Measurements from ENCODE around the gene BGN. TPM values are rescaled to one million over a fixed set of nuclear protein-coding genes. Genes with fewer than 3 reads are reported as not detected.

BGN gene
- total RNA-seq, 1 donor from 2014 or later = 0.98 TPM

DNA sequence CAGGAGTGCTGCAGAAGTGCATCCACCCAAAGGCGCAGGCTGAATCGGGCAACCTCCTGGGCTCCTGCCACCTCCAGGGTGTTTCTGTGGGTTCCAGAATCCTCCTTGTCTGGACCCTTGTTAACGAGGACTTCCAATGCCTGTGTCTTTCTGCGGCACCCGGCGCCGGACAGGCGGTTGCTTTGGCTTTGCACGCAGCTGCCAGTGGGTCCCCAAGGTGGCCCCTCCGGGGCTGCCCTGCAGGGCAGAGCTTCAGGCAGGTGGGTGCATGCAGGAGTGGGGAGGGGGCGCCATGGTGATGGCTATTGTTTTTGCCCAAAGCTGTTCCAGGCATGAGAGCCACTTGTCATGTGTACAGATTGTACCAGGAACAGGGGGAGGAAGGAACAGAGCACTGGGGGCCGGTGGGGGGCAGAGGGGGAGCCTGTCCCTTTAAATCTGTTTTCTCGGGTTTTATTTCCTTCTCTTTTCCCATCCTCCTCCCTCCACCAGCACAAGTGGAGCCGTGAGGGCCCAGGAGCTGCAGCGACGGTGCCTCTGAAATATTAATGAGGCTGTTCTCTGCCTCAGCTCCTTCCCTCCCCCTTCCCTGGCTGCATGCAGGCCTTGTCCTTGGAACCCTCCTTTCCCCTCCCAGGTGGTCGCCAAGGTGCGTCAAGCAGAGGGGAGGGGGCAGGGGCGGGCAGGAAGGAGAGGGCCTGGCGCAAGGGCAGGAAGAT lies 35.8 kb downstream of the BGN start:
- no peaks in the 10 kb centered on the region for H3K4me1 Mint-ChIP-seq (ENCODE audit: low read depth)
- H3K36me3 Mint-ChIP-seq (ENCODE audit: insufficient read depth) = no peaks in the 10 kb centered on the region
- H3K27ac Mint-ChIP-seq = no peak overlapping the region
- H3K27me3 Mint-ChIP-seq = peaks cover 3% of the 10 kb centered on the region
- H3K4me3 Mint-ChIP-seq (ENCODE audit: low read depth) = no peak overlapping the region
- TF ChIP-seq, protein P1, sequence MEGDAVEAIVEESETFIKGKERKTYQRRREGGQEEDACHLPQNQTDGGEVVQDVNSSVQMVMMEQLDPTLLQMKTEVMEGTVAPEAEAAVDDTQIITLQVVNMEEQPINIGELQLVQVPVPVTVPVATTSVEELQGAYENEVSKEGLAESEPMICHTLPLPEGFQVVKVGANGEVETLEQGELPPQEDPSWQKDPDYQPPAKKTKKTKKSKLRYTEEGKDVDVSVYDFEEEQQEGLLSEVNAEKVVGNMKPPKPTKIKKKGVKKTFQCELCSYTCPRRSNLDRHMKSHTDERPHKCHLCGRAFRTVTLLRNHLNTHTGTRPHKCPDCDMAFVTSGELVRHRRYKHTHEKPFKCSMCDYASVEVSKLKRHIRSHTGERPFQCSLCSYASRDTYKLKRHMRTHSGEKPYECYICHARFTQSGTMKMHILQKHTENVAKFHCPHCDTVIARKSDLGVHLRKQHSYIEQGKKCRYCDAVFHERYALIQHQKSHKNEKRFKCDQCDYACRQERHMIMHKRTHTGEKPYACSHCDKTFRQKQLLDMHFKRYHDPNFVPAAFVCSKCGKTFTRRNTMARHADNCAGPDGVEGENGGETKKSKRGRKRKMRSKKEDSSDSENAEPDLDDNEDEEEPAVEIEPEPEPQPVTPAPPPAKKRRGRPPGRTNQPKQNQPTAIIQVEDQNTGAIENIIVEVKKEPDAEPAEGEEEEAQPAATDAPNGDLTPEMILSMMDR (IDR thresholded peaks at IDR 0.05; ENCODE audit: unreplicated experiment) = no peak
- H3K9me3 Mint-ChIP-seq (ENCODE audit: low read depth) = no peaks in the 10 kb centered on the region
- no peak for DNase-seq (ENCODE audit: low spot score, unreplicated experiment)

DNA sequence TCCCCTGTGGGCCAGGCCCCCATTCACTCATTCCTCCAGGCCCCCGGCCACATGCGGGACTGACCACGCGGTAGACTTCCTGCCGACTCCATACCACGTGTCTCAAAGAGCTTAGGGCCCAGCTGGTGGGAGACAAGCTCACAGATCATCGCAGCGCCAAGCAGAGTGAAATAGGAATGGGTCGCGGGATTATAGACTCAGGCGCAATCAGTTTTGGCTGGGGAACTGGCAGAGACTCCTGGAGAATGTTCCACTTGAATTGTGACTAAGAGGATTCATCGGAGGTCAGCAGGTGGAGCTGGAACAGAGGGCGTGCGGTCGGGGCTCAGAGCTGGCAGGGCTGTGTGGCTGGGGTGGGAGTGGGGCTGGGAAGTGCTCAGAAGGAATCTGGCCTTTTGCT lies 38.3 kb downstream of the BGN start:
- Mint-ChIP-seq H3K4me3 (ENCODE audit: low read depth) (no peak overlapping the region), H3K9me3 (ENCODE audit: low read depth) (no peaks in the 10 kb centered on the region), H3K4me1 (ENCODE audit: low read depth) (no peaks in the 10 kb centered on the region), H3K27me3 (peaks cover 3% of the 10 kb centered on the region), H3K27ac (no peak overlapping the region), H3K36me3 (ENCODE audit: insufficient read depth) (no peaks in the 10 kb centered on the region)
- TF ChIP-seq, protein P1 (IDR thresholded peaks at IDR 0.05; ENCODE audit: unreplicated experiment) = no peak
- DNase-seq (ENCODE audit: low spot score, unreplicated experiment) = no peak

DNA sequence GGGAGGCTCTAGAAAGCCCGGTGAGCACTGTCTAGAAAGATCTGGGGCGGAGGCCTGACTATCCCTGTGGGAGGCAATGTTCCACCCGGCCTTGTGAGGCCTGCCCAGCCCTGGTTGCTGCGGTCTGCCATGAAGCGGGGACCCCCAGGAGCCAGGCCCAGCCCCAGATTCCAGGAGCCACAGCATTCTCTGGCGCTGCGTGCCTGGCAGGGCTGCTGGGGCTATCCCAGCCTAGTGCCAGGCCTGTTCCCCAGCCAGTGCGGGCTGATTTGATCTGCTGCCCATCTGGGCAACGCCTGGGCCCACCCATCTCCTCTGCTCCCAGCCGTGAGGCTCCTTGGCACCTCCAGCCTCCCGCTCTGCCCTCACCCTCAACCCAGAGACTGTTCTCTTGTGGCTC lies 42.3 kb downstream of the BGN start:
- H3K36me3 Mint-ChIP-seq (ENCODE audit: insufficient read depth) = no peaks in the 10 kb centered on the region
- DNase-seq (ENCODE audit: low spot score, unreplicated experiment) = no peak
- H3K27ac Mint-ChIP-seq = no peak overlapping the region
- TF ChIP-seq, protein P1 (IDR thresholded peaks at IDR 0.05; ENCODE audit: unreplicated experiment) = no peak
- peaks cover 3% of the 10 kb centered on the region for H3K27me3 Mint-ChIP-seq
- no peak overlapping the region for H3K4me3 Mint-ChIP-seq (ENCODE audit: low read depth)
- no peaks in the 10 kb centered on the region for H3K9me3 Mint-ChIP-seq (ENCODE audit: low read depth)
- no peaks in the 10 kb centered on the region for H3K4me1 Mint-ChIP-seq (ENCODE audit: low read depth)

DNA sequence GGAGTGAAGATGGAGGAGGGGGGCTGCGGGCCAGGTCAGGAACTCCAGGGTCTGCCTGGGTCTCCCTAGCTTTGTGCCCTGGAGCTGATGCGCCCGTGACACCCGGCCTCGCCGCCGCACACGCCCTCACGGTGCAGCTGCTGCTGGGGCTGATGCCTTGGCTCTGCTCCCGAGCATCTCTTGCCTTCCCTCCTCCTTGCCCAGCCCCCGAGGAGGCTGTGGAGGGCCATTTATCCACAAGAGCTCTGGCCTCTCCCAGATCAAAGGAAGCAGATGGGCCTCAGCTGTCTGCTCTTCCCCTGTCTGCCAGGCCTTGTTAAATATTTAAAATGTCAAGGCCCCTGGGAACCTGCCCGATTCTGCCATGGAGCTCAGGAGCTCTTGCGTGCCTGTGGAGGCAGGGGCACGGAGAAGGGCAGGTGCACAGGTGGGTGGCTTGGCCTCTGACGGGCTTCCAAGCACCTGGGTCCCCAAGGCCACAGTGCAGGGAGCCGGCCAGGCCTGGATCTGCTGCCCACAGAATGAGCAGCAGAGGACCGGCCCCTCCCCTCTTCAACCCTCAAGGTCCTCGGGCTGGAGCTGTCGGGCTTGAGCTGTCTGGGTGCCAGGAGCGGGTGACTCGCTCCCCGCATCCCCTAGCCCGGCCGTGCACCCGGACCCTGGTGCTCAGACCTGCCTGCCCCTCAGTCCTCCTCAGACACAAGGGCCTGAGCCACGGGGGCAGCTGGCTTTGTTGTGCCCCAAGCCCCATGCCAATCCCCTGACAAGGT lies 42.9 kb downstream of the BGN start:
- H3K4me3 Mint-ChIP-seq (ENCODE audit: low read depth) = no peak overlapping the region
- DNase-seq (ENCODE audit: low spot score, unreplicated experiment) = no peak
- H3K4me1 Mint-ChIP-seq (ENCODE audit: low read depth) = no peaks in the 10 kb centered on the region
- no peak overlapping the region for H3K27ac Mint-ChIP-seq
- TF ChIP-seq, protein P1 (IDR thresholded peaks at IDR 0.05; ENCODE audit: unreplicated experiment) = no peak
- no peaks in the 10 kb centered on the region for H3K36me3 Mint-ChIP-seq (ENCODE audit: insufficient read depth)
- no peaks in the 10 kb centered on the region for H3K9me3 Mint-ChIP-seq (ENCODE audit: low read depth)
- peaks cover 3% of the 10 kb centered on the region for H3K27me3 Mint-ChIP-seq

DNA sequence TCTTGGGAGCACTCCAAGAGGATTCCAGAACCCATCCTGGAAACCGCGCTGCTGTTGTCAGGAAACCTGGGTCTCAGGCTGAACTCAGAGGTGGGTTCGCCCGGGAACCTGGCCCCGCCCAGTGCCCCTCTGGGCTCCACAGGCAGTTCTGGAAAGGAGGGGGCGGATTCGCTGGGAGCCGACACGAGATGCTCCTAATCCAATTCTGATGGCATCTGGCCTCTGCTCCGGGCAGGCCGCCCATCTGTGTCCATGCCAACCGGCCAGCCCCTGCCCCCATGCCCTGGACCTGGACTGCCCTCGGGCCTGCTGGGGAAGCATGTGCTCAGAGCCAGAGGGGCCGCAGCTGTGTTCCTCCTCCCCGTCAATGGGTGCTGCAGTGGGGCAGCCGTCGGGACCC lies 43.6 kb downstream of the BGN start:
- peaks cover 3% of the 10 kb centered on the region for H3K27me3 Mint-ChIP-seq
- no peaks in the 10 kb centered on the region for H3K4me1 Mint-ChIP-seq (ENCODE audit: low read depth)
- no peaks in the 10 kb centered on the region for H3K36me3 Mint-ChIP-seq (ENCODE audit: insufficient read depth)
- H3K27ac Mint-ChIP-seq = no peak overlapping the region
- TF ChIP-seq, protein P1 (IDR thresholded peaks at IDR 0.05; ENCODE audit: unreplicated experiment) = no peak
- DNase-seq (ENCODE audit: low spot score, unreplicated experiment) = no peak
- no peaks in the 10 kb centered on the region for H3K9me3 Mint-ChIP-seq (ENCODE audit: low read depth)
- H3K4me3 Mint-ChIP-seq (ENCODE audit: low read depth) = no peak overlapping the region

All from progenitor cell of endocrine pancreas (in vitro differentiated cells).